Breast epithelium (tissue), 3 donors: ENCODE measurements around the gene PANK3.

Source experiments
- POLR2A ChIP-seq: fragments of 450-650 bp; IDR thresholded peaks from one replicate; pipeline ENCODE4 v1.6.1; 2016; ENCODE audit warnings: antibody characterized with exemption, mild to moderate bottlenecking, moderate library complexity
- TF ChIP-seq, protein P1 (sequence below), 3 donors: fragments of 450-650 bp; IDR thresholded peaks; one replicate each; pipeline ENCODE4 v1.5.1; 2016 to 2017; ENCODE audit warnings: antibody characterized with exemption in 3 of 3, mild to moderate bottlenecking in 3 of 3, moderate library complexity in 3 of 3

DNA sequence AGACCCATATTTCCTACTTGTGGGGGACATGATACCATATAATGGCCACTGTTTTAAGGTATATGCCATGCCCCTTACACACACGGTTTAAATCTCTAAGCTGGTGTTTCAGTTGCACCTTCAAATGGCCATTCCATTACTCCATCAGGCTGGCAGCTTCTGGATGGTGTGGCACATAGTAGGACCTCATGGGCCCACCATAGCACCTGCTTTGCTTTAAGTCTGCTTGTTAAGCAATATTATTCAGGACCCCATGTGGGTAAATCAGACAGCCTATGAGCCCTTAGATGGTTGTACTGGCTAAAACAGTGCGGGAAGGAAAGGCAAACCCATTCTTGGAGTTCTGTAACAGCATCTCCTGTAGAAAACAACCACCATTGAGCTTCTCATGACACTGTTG, 27.4 kb upstream of the PANK3 start:
- TF ChIP-seq, protein P1, sequence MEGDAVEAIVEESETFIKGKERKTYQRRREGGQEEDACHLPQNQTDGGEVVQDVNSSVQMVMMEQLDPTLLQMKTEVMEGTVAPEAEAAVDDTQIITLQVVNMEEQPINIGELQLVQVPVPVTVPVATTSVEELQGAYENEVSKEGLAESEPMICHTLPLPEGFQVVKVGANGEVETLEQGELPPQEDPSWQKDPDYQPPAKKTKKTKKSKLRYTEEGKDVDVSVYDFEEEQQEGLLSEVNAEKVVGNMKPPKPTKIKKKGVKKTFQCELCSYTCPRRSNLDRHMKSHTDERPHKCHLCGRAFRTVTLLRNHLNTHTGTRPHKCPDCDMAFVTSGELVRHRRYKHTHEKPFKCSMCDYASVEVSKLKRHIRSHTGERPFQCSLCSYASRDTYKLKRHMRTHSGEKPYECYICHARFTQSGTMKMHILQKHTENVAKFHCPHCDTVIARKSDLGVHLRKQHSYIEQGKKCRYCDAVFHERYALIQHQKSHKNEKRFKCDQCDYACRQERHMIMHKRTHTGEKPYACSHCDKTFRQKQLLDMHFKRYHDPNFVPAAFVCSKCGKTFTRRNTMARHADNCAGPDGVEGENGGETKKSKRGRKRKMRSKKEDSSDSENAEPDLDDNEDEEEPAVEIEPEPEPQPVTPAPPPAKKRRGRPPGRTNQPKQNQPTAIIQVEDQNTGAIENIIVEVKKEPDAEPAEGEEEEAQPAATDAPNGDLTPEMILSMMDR (IDR thresholded peaks at IDR 0.05), result no peak
- TF ChIP-seq POLR2A, result no peak
